GM19438 (cell line): ENCODE results near the gene GID8.
"Not testable (repeated sequence)": the region's sequence is repeated elsewhere in the genome, so short reads cannot be mapped to it uniquely, and the experiment has no call there.

Source experiments
- ATAC-seq: cut with Tn5 transposase; IDR thresholded peaks from one replicate; pipeline ENCODE4 v1.9.1; 2021; ENCODE audit warnings: low read depth; ENCODE audit not compliant: unreplicated experiment

Gene GID8

GRCh38 chr20:62921119-62921687 is 16.7 kb upstream of the GID8 start:
- no peak for ATAC-seq

- ATAC-seq: no peak
These were observed 15.5 kb upstream of the GID8 start for GRCh38 chr20:62922451-62922921.

- not testable (repeated sequence) for ATAC-seq
These were observed 14.8 kb upstream of the GID8 start for GRCh38 chr20:62923059-62923668.

- ATAC-seq: no peak
These were observed 14.1 kb upstream of the GID8 start for GRCh38 chr20:62923669-62924441.

GRCh38 chr20:62924442-62925075 is 13.4 kb upstream of the GID8 start:
- no peak for ATAC-seq

- ATAC-seq: no peak
These were observed 12.9 kb upstream of the GID8 start for GRCh38 chr20:62925076-62925419.

- peak; percentile 19 for ATAC-seq
These were observed 12.3 kb upstream of the GID8 start for GRCh38 chr20:62925420-62926228.

GRCh38 chr20:62926229-62927127 is 11.5 kb upstream of the GID8 start, which contains the start of gene DIDO1:
Gene DIDO1, minus strand, starts transcription at chr20:62926505.
- ATAC-seq: peak; percentile 63

- no peak for ATAC-seq
These were observed 10.7 kb upstream of the GID8 start for GRCh38 chr20:62927128-62927705.

- no peak for ATAC-seq
These were observed 9.6 kb upstream of the GID8 start for GRCh38 chr20:62928246-62928939.

GRCh38 chr20:62929051-62929538 is 8.9 kb upstream of the GID8 start:
- no peak for ATAC-seq

- ATAC-seq: no peak
These were observed 6.5 kb upstream of the GID8 start for GRCh38 chr20:62931464-62931863.

- ATAC-seq: no peak
These were observed 4.0 kb upstream of the GID8 start for GRCh38 chr20:62933966-62934365.

GRCh38 chr20:62935204-62935967 is 2.6 kb upstream of the GID8 start:
- ATAC-seq: no peak

GRCh38 chr20:62935968-62936585 is 1.9 kb upstream of the GID8 start:
- no peak for ATAC-seq

- peak; percentile 76 for ATAC-seq
These were observed 461 bp upstream of the GID8 start for GRCh38 chr20:62937268-62938104.
